Head of caudate nucleus (tissue), 42 donors: ENCODE results near the gene SHC1.
A peak's percentile ranks its signal among the peaks of the same experiment; 100 is the strongest.
"Not testable (repeated sequence)": the region's sequence is repeated elsewhere in the genome, so short reads cannot be mapped to it uniquely, and the experiment has no call there.

Source experiments
- DNase-seq, 42 donors: peaks; one replicate each; pipeline versions ENCODE4 v3.0.0 to v3.0.0-alpha.2; 2020 to 2021; ENCODE audit warnings: mixed read lengths in 7 of 42
- intact Hi-C: fragments of 100-400 bp; cut with DNase I; formaldehyde crosslinking; loops from one replicate; pipeline ENCODE4 v1.15.0; 2022

The SHC1 gene

DNA sequence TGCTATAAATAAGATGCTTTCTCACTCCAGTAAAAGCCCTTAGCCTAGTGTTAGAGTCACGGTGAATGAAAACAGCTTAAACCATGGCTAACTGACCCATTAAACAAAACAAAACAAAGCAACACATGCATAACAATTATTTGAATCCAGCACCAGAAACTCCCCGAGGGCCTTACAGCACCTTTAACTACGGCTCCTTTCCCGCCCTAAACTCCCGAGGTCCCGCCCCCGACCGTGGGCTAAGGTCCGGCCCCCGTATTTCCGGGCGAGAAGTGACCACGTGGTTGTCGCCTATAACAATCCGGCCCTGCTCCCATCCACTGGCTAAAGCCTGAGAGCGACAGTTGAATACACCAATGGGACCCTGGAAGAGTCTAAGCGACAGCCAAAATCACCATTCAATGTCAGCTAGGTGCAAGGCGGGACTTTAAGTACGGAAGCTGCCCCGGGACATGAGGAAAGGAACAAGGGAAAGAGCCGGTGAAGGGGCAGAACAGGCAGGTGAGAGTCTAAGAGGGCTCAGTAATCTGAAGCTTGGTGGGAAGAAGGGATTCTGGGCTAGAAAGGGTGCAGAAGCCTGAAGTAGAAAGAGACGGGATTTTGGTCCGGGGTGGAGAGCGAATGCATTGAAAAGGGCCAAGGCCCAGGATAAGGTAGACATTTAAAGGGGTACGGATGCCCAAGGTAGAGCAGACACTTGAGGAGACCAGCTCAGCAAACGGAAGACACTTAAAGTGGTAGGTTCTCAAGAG lies 12.5 kb upstream of the SHC1 start, which contains the start of gene FLAD1:
TSS of gene FLAD1 (plus strand) at position 448 of the 752 bp plus-strand sequence. CDS start 351 bp downstream, outside the sequence.
- DNase-seq = peak; percentile 92 to 99 (median 97)
- intact Hi-C loops = loop anchor here (2.0 kb wide), 1 partner anchor 18 kb away; no protein-coding TSS in a partner anchor

DNA sequence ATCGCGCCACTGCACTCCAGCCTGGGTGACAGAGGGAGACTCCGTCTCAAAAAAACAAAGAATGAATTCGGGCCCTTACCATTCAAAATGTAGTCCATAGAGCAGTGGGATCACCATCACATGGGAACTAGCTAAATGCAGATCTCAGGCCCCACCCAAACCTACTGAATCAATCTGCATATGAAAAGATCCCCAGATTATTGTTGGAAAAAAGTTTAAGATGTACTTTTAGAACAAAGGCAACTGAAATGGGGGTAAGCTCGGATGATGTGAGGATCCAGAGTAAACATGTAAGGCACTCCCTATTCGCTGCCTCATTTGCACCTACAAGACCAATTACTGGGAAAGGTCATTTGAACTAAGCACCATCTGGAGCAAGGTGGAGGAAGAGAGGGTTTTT lies 11.8 kb upstream of the SHC1 start:
- intact Hi-C loops = loop anchor here (2.0 kb wide), 1 partner anchor 18 kb away; no protein-coding TSS in a partner anchor
- no peak for DNase-seq

DNA sequence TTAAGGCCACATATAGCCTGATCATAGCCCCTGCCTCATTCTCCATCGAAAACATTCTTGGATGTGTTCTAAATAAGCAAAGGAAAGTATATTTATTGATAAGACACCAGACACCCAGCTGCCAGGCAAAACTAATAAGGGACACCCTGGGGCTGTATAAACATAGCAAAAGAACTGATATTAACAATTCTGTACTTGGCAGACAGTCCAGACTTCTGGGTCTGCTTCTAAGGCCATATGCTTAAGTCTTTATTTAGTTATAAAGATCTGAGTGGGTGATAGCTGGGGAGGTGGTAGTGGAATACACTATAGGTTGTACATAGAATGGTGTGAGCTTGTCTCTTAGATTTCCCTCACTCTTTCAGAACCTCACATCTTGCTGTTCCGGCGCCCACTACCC lies 7.8 kb upstream of the SHC1 start:
- intact Hi-C loops = no loop called here
- DNase-seq = no peak

DNA sequence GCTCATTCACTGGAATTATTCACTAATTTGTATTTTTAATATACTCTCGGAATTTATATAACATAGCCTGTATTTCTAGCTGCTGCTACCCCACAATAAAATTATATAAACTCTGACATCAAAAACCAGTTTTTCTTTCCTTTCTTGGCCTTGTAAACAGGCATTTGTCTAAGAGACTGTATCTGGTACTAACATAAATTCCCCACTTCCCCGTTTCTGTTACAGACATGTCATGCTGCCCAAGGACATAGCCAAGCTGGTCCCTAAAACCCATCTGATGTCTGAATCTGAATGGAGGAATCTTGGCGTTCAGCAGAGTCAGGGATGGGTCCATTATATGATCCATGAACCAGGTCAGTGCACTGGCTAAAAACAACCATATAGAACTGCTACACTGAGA lies 7.2 kb upstream of the SHC1 start:
- intact Hi-C loops, DNase-seq: not testable (repeated sequence)

DNA sequence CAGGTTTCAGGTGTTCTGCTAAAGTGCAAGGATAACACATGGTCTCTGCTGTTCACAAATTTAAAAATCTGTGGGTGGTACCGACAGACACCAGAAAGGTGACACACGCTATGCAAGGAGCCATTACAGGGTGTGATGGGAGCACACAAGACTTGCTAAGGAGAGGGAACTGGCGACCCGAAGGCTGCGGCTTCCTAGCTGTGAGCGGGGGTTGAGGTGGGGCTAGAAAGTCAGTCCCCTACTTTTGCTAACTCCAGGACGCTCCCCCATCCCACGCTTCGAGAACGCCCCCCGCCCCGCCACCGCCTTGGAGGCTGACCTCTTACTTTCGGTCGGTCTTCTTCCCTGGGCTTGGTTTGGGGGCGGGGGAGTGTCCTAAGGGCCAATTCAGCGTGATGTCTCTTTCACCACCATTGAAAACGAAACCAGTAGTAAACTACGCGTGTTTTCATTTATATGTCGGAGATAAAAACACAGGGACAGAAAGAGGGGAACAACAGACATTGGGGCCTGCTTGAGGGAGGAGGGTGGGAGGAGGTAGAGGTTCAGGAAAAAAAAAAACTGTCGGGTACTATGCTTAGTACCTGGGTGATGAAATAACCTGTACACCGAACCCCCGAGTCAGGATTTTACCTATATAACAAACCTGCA lies 5.0 kb upstream of the SHC1 start:
- intact Hi-C loops = no loop called here
- peak in 24 of 42 donors; percentile 14 to 64 (median 37) for DNase-seq

DNA sequence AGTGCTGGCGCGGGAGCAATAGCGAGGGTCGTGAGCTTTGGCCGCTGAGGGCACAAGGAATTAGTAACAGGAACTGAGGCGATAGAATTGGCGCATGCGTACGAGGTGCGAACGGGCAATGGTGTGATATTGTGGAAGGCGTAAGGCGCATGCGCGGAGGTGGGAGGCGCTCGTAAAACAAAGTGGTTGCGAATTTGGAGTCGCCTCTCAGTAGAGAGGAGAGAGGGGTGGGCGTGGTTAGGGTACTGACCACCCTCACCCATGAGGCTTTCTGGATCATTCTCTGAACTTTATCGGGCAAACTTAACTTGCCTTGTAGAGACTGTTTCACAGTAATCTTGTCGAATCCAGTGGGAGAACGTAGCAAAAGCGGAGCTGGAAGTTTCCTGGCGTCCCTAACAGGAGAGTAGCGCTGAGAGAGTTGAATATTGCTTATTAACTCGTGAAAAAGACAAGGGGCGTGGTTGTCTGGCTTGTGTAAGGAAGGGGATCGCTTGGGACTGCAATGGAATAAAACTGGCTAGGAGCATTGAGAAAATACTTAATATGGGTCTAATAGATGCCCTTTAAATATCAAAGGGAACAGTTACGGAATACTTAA lies 4.4 kb upstream of the SHC1 start:
- peak; percentile 68 to 94 (median 88) for DNase-seq
- intact Hi-C loops = no loop called here

DNA sequence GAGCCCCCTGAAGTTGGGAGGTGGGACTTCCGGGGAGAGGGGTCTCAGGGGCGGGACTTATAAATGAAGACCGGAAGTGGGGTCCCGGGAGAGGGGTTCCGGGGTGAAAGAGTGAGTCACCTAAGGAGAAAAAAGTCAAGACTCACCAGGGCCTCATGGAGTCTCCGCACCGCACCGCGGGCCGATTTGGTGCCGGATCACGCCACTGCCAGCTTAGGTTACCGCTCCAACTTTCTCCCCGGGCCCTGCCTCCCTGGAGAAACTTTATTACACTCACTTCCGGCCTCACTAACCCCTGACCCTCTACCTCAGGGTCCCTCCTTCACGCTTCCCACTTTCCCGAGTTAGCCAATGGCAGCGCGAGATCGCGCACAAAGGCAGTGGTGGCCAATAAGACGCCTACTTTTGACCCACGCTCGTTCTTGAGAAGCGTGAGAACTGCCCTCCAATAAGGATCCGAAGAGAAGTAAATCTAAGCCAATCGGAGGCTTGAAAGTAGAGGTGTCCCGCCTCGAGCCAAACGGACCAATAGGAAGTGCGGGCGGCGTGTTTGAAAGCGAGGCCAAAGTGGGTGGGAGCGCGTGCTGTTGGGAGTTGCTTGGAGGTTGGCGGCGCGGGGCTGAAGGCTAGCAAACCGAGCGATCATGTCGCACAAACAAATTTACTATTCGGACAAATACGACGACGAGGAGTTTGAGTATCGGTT lies 3.7 kb upstream of the SHC1 start, which contains the start of gene CKS1B:
TSS of gene CKS1B (plus strand) at position 580 of the 706 bp plus-strand sequence. CDS start at position 645, 65 bp downstream.
- intact Hi-C loops = no loop called here
- DNase-seq = peak; percentile 93 to 99 (median 98)

DNA sequence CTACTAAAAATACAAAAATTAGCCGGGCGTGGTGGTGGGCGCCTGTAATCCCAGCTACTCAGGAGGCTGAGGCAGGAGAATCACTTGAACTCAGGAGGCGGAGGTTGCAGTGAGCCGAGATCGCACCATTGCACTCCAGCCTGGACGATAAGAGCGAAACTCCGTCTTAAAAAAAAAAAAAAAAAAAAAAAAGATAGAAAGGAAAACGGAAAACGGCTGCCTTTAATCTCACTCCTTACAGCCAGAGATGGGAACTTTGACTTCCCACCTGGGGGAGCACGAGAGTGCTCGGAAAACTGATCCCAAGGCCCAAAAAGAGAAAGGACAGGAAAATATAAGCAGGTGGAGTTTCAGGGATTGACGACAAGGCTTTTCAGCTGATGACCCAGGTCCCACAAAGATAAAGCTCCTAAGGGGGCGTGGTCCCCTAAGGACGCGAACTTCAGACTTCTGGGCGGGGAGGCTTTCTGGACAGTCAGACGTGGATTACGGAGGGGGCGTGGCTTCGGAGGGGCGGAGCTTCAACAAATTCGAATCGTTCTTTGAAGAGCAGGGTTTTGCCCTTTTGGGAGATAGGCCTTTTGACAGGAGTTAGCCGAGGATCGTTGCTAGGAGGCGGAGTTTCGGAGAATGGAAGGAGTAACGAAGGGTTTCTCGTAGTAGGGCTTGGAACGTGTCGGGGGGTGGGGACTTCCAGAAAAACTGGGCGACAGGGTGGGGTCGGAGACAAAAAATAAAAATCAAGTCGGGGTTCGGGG lies 3.0 kb upstream of the SHC1 start:
- intact Hi-C loops = no loop called here
- DNase-seq = peak; percentile 73 to 93 (median 87)

DNA sequence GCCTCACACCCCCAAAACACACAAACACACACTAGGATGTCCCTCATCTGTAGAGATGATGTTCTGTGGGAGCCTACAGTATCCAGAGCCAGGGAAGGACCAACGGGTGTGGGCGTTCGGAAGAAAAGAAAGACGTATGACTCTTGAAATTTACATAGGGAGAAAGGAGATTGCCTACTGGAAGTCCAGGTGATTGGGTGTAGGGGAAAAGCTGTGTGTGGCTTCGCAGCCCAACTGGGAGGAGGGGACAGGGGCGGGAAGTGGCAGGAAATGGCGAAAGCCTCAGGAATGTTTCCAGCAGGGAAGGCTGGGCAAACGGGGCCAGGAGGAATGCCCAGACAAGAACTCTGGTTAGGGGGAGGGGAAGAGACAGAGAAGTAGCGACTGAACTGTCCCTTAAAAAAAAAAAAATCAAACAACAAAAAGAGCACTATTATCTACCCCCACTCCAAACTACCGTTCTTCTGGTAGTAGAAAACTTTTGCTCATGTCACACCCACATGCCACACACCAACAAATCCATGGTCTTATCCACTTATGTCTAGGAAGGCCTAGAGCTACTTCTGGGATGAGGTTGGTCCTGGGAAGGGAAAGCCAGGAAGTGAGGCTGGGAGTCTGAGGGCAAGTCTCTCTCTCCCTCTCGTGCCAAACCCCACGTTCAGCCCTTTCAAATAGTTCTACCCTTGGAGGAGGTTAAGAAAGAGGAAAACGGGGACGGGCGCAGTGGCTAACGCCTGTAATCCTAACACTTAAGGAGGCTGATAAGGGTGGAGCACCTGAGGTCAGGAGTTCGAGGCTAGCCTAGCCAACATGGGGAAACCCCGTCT lies 2.2 kb upstream of the SHC1 start:
- DNase-seq = peak in 14 of 42 donors; percentile 15 to 76 (median 50)
- intact Hi-C loops = no loop called here

DNA sequence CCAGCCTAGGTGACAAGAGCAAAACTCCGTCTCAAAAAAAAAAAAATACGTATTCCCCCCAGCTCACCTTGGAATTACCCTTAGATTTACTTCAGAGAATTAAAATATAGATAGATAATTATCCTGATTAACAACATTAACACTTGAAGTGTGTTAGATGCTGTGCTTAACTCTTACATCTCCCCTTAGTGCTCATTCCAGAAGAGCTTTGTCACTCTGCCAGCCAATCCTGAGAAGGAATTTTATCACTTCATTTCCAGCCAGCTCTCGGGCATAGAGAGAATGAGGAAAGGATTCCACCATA lies 1.6 kb upstream of the SHC1 start:
- intact Hi-C loops = no loop called here
- no peak for DNase-seq

DNA sequence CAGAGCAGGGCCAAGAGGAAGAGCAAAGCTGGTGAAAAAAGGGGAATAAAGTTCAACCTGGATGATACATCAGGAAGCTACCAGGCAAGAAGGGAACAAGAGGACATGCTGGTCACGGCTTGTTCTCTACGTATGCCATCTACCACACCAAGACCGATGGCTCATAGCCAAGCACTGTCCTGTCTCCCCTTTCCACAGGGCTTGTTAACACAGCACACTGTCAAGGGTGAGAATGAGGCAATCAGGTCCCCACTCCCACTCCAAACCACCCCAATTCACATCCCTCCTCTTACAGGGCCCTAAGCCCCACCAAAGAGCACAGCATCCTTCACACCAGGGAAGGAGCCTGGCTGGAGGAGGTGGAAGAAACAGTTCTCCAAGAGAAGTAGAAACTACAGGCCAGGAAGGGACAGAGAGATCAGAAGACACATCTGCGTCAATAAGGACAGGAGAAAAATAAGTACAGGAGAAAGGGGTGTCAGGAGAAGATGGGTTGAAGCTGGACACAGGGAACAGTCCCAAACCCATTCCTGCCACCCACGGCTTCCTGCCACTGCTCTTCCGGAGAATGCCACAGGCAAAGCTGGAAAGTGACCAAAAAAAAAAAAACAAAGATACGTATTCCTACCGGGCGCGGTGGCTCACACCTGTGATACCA lies 923 bp upstream of the SHC1 start:
- no peak for DNase-seq
- intact Hi-C loops = no loop called here

DNA sequence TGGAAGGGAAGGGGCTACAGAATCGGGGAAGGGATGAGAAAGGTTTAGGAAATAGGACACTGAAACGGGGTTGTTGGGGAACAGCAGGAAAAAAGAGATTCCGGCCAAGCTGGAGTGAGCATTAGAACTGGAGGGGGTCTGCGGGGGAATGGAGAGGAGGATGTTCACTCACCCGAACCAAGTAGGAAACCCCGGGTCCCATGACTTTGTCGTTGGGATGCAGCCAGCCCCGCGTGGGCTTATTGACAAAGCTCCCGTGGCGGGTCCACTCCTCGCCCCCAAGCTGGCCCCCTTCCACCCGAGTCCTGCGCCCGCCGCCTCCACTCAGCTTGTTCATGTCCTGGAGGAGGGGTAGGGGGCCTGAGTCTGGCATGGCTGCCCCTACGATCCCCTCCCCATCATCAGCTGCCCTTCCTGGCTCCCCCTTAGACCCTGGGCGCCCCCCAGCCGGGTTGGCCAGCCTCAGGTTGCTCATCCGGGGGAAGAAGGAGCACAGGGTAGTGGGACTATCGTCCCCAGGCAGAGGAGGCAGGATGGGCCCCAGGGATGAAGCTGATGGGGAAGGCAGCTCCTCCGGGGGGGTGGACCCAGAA lies 591 bp downstream of the SHC1 start:
- intact Hi-C loops = loop anchor here (5.0 kb wide), 1 partner anchor 32 kb away; the partner anchor contains the start of gene ZBTB7B

DNA sequence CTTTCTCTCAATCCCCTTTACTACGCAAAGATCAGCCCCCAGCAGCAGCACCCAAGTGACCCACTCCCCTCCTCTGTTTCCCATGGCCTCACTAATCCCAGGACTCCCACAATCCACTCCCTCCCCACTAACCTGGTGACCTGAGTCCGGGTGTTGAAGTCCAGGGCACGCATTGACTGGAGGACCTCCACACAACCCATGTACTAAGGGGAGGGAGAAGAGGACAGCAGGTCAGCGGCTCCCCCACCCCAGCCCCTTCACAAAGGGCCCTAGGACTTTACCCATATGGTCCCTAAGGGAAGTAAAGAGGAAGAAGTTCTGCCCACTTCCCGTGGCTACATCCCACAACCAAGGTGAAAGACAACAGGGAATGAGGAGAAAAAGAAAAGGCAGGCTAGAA lies 1.3 kb downstream of the SHC1 start:
- no peak for DNase-seq
- intact Hi-C loops = loop anchor here (5.0 kb wide), 1 partner anchor 33 kb away; the partner anchor contains the start of gene ZBTB7B

More for the DNA sequence above, 591 bp downstream of the SHC1 start:
- DNase-seq = peak in 1 of 42 donors; percentile 23

DNA sequence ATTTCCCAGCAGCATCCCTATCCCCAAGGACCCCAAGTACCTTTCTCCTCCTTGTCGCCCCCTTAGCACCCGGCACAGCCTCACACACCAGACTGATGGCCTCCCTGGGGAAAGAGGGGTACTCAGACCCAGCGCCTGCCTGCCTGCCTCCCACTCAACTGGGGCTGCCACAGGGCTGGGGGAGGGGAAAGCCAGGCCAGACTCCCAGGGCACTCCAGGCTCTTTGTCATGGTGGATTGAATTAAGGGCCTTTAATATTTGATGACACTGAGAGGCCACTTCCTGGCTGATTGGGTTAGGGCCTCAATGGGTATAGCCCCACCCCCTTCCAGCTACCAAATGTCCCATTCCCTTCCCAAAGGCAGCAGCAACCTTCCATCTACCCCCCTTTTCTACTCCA lies 1.8 kb downstream of the SHC1 start:
- no peak for DNase-seq
- intact Hi-C loops = loop anchor here (5.0 kb wide), 1 partner anchor 34 kb away; the partner anchor contains the start of gene ZBTB7B

DNA sequence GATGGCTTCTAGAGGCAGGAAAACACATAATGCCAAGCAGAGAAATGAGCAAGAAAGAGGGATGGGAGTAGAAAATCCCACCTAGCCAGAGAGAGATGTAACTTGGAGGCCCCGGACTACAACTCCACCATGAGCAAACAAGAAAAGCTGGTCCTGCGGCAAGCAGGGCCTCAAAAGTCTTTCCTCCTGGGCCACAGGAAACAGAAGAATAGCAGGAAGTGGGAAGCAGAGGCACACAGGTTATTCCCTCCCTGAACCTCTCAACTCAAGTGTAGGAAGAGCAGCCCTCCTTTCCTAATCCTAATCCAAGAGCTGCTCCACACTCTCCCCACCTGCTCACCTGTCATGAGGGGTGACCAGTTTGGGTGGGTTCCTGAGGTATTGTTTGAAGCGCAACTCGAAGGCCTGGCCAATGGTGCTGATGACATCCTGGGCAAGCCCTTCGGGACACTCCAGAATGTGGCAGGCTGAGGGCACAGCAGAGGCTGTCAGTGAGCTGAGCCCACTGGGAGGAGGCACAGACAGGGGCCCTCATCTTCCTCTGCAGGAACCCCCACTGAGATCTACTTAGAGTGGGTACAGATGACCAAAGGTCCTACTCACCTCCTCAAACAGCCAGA lies 3.1 kb downstream of the SHC1 start:
- no peak for DNase-seq
- intact Hi-C loops = loop anchor here (5.0 kb wide), 1 partner anchor 35 kb away; the partner anchor contains the start of gene ZBTB7B

DNA sequence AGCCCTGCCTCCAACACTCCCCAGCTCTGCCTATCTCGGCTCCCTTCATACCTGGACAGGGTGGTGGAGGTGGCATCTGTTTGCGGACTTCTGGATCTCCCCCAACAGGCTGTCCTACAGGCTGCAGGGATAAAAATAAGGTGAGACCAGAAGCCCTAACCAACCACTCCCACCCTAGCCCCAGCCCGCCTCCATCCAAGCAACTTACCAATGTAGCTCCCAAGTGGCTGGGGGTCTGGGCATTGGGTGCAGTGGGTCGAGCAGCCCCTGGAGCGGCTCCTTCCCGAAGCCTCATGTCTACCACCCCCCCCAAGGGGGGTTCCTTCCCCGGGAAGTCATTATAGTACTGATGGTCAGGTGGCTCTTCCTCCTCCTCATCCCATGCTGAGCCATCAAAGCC lies 4.4 kb downstream of the SHC1 start:
- intact Hi-C loops = loop anchor here (5.0 kb wide), 1 partner anchor 36 kb away; the partner anchor contains the start of gene ZBTB7B

More for the DNA sequence above, 4.4 kb downstream of the SHC1 start:
- DNase-seq = no peak
